ENCODE measurements around the gene PAQR7.

Gene PAQR7

GRCh38 chr1:25815208-25816111, 60.0 kb downstream of the PAQR7 start:
- TF ChIP-seq CTCF (conservative IDR thresholded peaks at IDR 0.05): no peak
- TF ChIP-seq ZFX (IDR thresholded peaks at IDR 0.05): no peak
- H3K27ac ChIP-seq: no peak overlapping the region

- no peak overlapping the region for H3K27ac ChIP-seq
- TF ChIP-seq ZFX (IDR thresholded peaks at IDR 0.05) (no peak), CTCF (conservative IDR thresholded peaks at IDR 0.05) (no peak)
Observed at GRCh38 chr1:25814549-25815087, 60.9 kb downstream of the PAQR7 start.

- H3K27ac ChIP-seq: no peak overlapping the region
- no peak for TF ChIP-seq ZFX (IDR thresholded peaks at IDR 0.05)
- TF ChIP-seq CTCF (conservative IDR thresholded peaks at IDR 0.05): no peak
Observed at GRCh38 chr1:25813734-25814471, 61.6 kb downstream of the PAQR7 start.

- TF ChIP-seq ZFX (IDR thresholded peaks at IDR 0.05) (no peak), CTCF (conservative IDR thresholded peaks at IDR 0.05) (no peak)
- H3K27ac ChIP-seq: no peak overlapping the region
Observed at GRCh38 chr1:25813071-25813733, 62.3 kb downstream of the PAQR7 start.
